G401.6 (cell line): Measurements from ENCODE around the gene CCDC51.

ENCODE experiments used
- FAIRE-seq: peaks from 2 replicates; lab custom pipeline; 2012; peaks lifted over from hg19 to GRCh38; lab: Jason Lieb, UNC

The CCDC51 gene

GRCh38 chr3:48419149-48419548, 20.8 kb downstream of the CCDC51 start:
- no peak for FAIRE-seq

GRCh38 chr3:48418651-48419050, 21.3 kb downstream of the CCDC51 start:
- FAIRE-seq, result no peak

- no peak for FAIRE-seq
These were observed 21.8 kb downstream of the CCDC51 start for GRCh38 chr3:48418140-48418539.

GRCh38 chr3:48417529-48418108, 22.3 kb downstream of the CCDC51 start:
- FAIRE-seq, result no peak

- FAIRE-seq, result no peak
These were observed 23.4 kb downstream of the CCDC51 start for GRCh38 chr3:48416546-48416945.

- no peak for FAIRE-seq
These were observed 23.8 kb downstream of the CCDC51 start for GRCh38 chr3:48416091-48416505.

GRCh38 chr3:48415251-48415953, 24.5 kb downstream of the CCDC51 start:
- no peak for FAIRE-seq

- FAIRE-seq, result no peak
These were observed 25.3 kb downstream of the CCDC51 start for GRCh38 chr3:48414376-48415250.

GRCh38 chr3:48413611-48414010, 26.3 kb downstream of the CCDC51 start:
- FAIRE-seq, result no peak

GRCh38 chr3:48413086-48413485, 26.8 kb downstream of the CCDC51 start:
- FAIRE-seq, result no peak

GRCh38 chr3:48412375-48413001, 27.4 kb downstream of the CCDC51 start:
- no peak for FAIRE-seq

GRCh38 chr3:48411606-48412374, 28.1 kb downstream of the CCDC51 start:
- FAIRE-seq, result no peak

GRCh38 chr3:48411041-48411588, 28.8 kb downstream of the CCDC51 start:
- FAIRE-seq, result no peak

GRCh38 chr3:48410205-48411040, 29.5 kb downstream of the CCDC51 start:
- FAIRE-seq, result no peak

- FAIRE-seq, result no peak
These were observed 30.4 kb downstream of the CCDC51 start for GRCh38 chr3:48409291-48410201.

GRCh38 chr3:48408823-48409281, 31.1 kb downstream of the CCDC51 start:
- no peak for FAIRE-seq

GRCh38 chr3:48407542-48408099, 32.3 kb downstream of the CCDC51 start:
- FAIRE-seq, result no peak

GRCh38 chr3:48406443-48407431, 33.2 kb downstream of the CCDC51 start:
- no peak for FAIRE-seq
